Measurements from ENCODE around the gene AKIP1.
"Not testable (repeated sequence)": the region's sequence is repeated elsewhere in the genome, so short reads cannot be mapped to it uniquely, and the experiment has no call there.

AKIP1 gene

DNA sequence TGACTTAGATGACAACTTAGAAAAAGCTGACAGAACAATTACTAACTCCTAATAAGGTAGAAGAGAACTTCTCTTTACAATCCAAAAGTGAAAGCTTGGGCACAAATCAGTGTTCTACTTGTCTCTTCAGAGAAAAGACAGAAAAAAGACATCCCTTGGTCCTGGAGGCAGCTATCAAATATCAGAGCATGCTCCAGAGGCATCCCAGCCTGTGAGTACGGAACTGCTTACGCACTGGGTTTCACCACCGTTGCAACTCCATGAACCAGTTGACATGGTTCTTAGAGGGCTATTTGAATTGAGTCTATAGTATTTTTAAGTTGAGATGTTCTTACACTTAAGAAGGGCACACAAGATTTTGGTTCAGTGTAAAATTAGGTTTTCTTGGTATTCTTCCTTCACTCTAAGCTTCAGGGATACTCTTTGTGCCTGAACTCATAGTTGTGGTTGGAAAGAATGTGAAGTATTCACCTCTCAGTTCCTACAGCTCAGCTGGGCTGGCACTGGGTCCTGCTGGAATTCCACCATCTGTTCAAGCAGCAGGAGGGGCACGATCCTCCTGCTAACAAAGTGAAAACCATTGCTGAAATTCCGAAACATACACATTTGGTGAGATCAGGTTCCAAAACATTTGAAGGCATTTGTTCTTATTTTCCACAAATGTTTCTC, 6.3 kb downstream of the AKIP1 start:
- no peak for DNase-seq

GRCh38 chr11:8922691-8923090, 11.7 kb downstream of the AKIP1 start:
- no peak for DNase-seq

DNA sequence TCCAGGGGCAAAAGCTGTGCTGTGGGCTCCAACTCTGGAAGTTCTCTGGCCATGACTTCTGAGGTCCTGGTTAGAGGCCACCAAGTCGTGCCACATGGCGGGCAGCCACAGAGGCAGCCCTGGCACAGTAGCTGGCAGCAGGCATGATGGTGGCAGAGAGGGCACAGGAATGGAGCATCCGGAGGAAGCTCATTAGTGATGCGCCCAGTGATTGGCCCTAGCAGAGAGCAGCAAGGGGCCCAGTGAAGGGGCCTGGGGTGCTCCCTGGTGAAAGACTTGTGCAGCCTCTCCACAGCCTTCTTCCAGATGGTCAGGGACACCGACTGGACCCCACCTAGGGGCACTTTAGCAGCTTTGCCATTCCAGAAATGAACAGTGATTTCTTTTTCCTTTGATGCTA, 14.7 kb downstream of the AKIP1 start:
- DNase-seq, result no peak

DNA sequence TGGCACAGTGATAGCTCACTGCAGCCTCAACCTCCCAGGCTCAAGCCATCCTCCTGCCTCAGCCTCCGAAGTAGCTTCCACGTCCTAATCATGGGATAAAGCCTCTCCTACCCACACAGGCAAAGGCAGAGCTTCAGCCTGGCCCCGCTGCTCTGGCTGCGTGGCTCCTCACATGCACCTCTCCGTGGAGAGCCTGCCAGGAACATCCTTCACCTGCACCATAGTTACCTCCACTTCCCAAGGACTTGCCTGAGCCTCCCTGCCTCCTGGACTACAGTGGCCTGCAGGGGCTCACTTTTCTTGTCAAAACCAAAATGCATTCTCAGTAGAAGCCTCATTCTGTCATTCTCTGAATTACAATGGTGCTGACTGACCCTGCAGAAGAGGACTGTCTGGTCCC, 15.2 kb downstream of the AKIP1 start:
- DNase-seq, result no peak

- no peak for DNase-seq
These were observed 16.2 kb downstream of the AKIP1 start for GRCh38 chr11:8927233-8927632.

GRCh38 chr11:8928205-8928604, 17.2 kb downstream of the AKIP1 start:
- DNase-seq, result no peak

DNA sequence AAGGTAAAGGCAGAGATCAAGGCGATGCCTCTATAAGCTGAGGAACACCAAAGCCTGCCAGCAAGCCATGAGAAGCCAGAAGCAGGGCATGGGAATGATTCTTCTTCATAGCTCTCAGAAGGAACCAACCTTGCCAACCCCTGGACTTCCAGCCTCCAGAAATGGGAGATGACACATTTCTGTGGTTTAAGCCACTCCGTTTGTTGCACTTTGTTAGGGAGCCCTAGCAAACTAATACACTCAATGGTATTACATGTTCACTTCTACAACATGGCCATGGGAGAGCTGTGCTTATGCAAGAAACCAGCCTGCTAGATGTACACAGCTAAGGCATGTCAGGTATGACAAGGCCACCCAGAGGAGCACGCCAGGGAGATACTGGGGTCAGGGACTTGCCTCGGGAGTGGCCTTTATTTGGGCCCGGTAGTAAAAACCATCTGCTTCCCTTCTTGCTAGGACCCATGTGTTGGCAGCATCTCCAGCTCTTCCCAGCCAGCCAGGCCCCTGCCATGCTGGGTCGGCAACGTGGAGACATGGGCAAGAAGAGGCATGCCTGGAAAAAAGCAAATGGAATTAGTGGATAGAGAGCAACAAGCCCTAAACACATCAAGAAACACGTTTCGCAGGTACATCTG, 18.1 kb downstream of the AKIP1 start:
- DNase-seq, result no peak

DNA sequence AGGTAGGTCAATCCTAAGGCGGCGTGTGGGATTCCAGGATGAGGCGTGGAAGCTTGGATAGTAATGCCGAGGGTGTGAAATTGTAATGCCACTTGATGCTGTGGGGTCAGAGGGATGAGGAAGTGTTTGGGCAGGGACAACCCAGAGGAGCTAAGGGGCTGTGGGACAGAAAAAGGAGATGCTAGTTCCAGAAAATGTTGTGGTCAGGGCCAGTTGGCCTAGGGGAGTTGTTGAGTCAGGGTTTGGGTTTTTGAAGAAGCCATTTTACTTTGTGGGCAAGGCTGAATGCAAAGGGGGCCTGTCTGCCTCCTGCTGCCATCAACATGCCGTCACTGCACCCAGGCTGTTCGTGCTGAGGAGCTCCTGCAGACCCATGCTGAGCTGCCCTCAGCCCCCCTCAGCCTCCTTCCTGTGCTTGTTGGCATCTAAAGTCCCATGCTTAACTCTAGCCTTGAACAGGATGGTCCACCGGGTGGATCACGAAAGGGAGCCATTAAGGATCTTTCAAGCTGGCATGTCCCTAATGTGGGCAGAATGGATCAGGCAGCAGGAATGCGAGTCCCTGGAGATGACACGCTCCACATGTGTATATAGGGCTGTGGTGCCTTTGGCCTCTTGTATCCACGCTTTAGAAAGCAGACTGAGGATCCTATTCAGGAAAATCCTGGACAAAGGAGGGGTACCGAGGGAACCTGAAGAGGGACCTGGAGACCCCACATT, 19.6 kb downstream of the AKIP1 start:
- DNase-seq, result no peak

DNA sequence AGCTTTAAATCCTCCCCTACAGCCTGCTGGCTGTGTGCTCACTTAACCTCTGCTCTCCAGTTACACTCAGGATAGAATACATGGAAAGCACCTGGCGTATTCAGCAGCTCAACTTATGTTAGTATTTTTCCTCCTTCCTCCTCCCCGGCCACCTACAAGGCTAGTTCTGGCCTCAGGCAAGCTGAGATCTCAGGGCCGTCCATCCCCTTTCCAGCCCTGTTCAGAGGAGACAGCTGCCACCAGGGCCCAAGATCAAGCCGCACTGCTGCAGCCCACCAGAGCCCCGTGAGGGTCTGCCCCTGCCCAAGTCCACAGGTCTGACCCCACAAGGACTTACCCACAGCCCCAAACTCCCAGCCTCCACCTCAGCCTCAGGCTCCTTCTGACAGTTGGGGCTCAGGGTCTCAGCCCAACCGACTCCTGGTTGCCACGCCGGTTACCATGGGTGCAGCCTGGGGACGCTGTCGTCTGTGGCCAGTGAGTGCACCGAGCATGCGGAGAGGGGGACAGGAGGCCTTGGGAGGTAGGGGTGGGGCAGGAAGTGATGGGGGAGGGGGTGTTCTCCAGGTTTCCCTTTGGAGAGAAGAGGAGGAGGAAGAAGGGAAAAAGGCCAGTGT, 21.7 kb downstream of the AKIP1 start, which contains the start of gene C11orf16:
C11orf16 (minus strand) TSS at position 384 of the 617 bp plus-strand sequence. CDS start 639 bp downstream, outside the sequence.
- no peak for DNase-seq

DNA sequence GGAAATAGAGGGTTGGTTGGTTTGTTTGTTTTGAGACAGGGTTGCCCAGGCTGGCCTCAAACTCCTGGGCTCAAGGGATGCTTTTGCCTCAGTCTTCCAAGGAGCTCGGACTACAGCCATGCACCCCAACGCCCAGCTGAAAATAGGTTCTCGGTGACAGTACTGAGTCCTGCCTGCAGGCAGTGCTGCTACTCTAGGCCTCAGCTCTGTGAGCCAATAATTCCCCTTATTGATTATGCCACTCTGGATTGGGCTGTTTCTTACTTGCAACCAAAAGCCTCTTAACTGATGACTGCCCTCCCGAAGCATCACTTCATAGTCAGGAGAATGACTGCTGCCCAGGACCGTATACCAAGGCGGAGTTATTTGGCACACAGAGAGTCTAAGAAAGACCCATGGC, 22.9 kb downstream of the AKIP1 start:
- DNase-seq, result no peak

- no peak for DNase-seq
These were observed 23.9 kb downstream of the AKIP1 start for GRCh38 chr11:8934742-8935488.

DNA sequence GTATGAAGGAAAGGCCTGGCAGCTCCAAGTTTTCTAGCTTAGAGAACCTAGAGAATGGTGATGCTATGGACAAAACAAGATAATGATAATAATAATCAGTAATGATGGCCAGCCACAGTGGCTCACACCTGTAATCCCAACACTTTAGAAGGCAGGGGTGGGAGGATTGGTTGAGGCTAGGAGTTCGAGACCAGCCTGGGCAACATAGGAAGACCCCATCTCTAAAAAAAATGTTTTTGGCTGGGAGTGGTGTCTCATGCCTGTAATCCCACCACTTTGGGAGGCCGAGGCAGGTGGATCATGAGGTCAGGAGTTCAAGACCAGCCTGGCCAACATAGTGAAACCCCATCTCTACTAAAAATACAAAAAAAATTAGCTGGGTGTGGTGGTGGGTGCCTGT, 24.8 kb downstream of the AKIP1 start:
- not testable (repeated sequence) for DNase-seq

DNA sequence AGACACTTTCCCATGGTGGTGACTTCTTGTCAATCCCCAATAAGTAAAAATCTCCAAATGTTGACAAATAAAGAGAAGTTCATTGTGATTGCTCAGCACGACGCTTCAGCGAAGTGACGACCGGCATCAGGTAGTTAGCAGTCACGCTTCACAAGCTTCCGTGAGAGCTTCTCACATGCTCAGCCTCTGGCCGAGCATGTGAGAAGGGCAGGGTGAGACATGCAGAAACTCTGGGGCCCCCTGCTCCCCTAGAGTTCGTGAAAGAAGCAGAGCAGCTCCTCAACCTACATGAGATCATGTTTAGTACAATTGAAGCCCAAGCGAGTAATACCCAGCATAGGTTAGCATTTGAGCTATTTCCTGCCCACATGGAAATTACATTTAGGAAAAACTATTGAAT, 26.2 kb downstream of the AKIP1 start:
- DNase-seq, result no peak

- no peak for DNase-seq
These were observed 26.7 kb downstream of the AKIP1 start for GRCh38 chr11:8937659-8938058.

- DNase-seq, result no peak
These were observed 30.5 kb downstream of the AKIP1 start for GRCh38 chr11:8941341-8942103.

- no peak for DNase-seq
These were observed 31.6 kb downstream of the AKIP1 start, which contains the start of gene ASCL3 for GRCh38 chr11:8942518-8943066. Gene ASCL3 (minus strand): TSS chr11:8943016. CDS start chr11:8938161, 4,855 bp downstream.

DNA sequence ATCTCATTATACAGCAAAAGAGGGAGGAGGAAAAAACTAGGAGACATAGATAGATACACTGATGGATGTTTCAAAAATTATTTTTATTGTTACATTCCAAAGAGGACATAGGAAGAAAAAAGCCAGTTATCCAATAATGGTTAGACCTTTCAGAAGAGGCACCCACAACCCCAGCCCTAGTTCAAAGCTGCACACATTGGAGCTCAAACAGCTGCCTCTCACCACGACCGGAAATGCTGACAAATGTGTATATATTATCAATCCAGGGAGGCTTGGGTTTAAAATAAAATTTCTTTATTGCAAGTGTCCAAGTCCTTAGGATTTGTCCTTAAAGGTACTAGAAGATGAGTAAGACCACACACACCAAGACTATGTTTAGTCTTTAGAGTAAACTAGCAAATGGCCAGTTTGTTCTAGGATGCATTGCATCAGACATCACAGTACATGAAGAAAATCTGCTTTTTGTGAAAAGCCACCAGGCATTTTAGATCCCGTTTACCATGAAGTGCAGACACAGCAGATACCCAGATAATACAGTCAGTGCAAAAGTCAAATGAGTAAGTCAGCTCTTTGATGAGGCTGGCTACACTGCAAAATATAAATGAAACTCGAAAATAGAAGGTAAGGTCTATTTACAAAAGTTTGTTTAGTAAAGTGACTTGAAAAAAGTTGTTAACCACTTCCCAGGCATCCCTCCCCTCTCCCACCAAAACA, 36.4 kb downstream of the AKIP1 start:
- no peak for DNase-seq

GRCh38 chr11:8948886-8949285, 37.9 kb downstream of the AKIP1 start:
- DNase-seq, result no peak

- DNase-seq, result no peak
These were observed 45.9 kb downstream of the AKIP1 start for GRCh38 chr11:8956860-8957259.

DNA sequence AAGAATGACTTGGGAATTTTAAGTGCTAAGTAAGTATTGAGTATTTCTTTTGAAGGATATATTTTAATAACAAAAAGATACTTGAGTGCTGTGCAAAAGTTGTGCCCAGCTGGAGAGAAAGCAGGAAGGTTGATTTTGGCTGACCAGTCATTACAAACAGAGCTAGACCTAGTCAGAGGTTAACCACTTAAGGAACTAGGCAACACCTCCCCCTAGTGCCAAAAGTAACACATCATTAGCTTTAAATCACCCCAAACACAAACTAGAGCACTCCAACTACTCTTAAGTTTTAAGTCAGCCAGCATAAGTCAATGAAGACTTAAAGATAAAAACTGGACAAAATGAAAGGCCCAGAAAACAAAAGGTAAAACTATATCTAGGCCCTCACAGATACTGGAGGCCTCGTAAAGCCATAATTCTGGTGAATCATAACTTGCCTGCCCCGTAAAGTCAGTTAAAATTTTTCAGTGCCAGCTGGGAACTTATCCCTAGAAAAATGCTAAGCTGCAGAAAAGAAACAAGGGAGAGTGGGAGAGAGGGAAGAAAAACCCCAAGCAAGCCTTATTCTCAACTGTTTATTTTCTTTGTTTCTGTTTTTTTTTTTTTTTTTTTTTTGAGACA, 48.7 kb downstream of the AKIP1 start:
- DNase-seq, result no peak

GRCh38 chr11:8961401-8961800, 50.4 kb downstream of the AKIP1 start:
- DNase-seq, result no peak

Data from NCI-H187 (cell line).